Measurements from ENCODE around the gene CD70.

GRCh38 chr19:6556043-6556449, 34.9 kb downstream of the CD70 start:
- no peak for TF ChIP-seq TAF1 (IDR thresholded peaks at IDR 0.05; ENCODE audit: borderline replicate concordance, low read depth, low read length)
- no peak for TF ChIP-seq POLR2AphosphoS5 (IDR thresholded peaks at IDR 0.05; ENCODE audit: low read depth, low read length)
- no peak for TF ChIP-seq POLR2A (IDR thresholded peaks at IDR 0.05; ENCODE audit: low read depth, low read length)
